PC-9 (cell line): ENCODE measurements around the gene FAM180B.

Experiments used
- CTCF ChIP-seq: fragments of 200-600 bp; sonication (generic); conservative IDR thresholded peaks from 2 replicates; pipeline ENCODE4 v1.6.1; 2017; ENCODE audit warnings: mixed run types, antibody characterized with exemption, mild to moderate bottlenecking, moderate library complexity
- EZH2 ChIP-seq: fragments of 200-600 bp; sonication (generic); IDR thresholded peaks from 2 replicates; pipeline ENCODE4 v1.8.0; 2017; ENCODE audit warnings: antibody characterized with exemption, low read depth

- TF ChIP-seq EZH2 (no peak), CTCF (no peak)
Measured at GRCh38 chr11:47577460-47578041, 8.9 kb upstream of the FAM180B start.
